LNCaP clone FGC (cell line): Measurements from ENCODE around the gene CD151.

Experiments used
- DNase-seq: peaks from one replicate; pipeline ENCODE4 v3.0.0-alpha.2; 2011; ENCODE audit warnings: low read depth
- H3K4me3 ChIP-seq: 2 replicates; pipeline ENCODE4 v1.5.1; 2011; ENCODE audit warnings: mild to moderate bottlenecking, low read depth, low read length, control low read depth
- TF ChIP-seq, protein P1 (sequence below): IDR thresholded peaks from 2 replicates; pipeline ENCODE4 v1.5.1; 2012; ENCODE audit warnings: mild to moderate bottlenecking; ENCODE audit not compliant: control insufficient read depth, insufficient read depth; ENCODE audit errors: extremely low read depth

CD151 gene

DNA sequence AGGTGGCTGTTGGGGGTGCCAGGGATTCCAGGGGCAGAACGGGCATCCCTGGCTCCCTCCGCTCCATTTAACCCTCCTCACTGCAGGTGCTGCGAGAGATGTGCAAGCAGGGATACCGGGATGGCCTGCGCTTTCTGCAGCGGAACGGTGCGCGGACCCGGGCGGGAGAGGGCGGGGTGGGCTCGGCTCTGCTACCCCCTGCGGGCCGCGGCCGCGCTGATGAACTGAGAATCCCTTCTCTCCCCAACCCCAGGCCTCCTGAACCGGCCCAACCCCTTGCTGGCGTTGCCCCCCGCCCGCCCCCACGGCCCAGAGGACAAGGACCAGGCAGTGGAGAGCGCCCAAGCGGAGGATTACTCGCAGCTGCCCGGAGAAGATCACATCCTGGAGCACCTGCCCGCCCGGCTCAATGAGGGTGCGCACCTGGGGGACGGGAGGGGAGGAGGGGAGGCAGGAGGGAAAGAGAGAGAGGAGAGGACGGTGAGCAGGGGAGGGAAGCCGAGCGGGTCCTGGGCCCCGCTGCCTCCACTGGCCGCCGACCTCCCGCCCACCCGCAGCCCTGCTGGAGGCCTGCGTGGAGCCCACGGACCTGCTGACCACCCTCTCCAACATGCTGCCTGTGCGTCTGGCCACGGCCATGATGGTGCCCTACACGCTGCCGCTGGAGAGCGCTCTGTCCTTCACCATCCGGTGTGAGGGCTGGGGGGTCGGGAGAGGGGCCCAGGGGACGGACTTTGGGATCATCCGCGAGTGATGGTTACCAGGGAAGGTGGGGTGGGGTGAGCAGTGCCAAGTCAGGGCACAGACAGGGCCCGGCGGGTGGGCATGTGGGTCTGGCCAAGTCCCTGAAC, 9.1 kb upstream of the CD151 start:
- no peak for DNase-seq
- TF ChIP-seq, protein P1, sequence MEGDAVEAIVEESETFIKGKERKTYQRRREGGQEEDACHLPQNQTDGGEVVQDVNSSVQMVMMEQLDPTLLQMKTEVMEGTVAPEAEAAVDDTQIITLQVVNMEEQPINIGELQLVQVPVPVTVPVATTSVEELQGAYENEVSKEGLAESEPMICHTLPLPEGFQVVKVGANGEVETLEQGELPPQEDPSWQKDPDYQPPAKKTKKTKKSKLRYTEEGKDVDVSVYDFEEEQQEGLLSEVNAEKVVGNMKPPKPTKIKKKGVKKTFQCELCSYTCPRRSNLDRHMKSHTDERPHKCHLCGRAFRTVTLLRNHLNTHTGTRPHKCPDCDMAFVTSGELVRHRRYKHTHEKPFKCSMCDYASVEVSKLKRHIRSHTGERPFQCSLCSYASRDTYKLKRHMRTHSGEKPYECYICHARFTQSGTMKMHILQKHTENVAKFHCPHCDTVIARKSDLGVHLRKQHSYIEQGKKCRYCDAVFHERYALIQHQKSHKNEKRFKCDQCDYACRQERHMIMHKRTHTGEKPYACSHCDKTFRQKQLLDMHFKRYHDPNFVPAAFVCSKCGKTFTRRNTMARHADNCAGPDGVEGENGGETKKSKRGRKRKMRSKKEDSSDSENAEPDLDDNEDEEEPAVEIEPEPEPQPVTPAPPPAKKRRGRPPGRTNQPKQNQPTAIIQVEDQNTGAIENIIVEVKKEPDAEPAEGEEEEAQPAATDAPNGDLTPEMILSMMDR, result no peak

DNA sequence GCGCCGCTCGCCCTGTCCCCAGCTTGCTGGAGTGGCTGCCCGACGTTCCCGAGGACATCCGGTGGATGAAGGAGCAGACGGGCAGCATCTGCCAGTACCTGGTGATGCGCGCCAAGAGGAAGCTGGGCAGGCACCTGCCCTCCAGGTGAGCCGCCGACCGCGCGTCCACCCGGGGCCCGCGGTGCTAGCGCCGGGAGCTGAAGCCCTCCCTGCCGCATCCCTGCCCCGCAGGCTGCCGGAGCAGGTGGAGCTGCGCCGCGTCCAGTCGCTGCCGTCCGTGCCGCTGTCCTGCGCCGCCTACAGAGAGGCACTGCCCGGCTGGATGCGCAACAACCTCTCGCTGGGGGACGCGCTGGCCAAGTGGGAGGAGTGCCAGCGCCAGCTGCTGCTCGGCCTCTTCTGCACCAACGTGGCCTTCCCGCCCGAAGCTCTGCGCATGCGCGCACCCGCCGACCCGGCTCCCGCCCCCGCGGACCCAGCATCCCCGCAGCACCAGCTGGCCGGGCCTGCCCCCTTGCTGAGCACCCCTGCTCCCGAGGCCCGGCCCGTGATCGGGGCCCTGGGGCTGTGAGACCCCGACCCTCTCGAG, 8.4 kb upstream of the CD151 start:
- H3K4me3 ChIP-seq, result peak overlapping the region; percentile 37
- DNase-seq, result no peak
- TF ChIP-seq, protein P1, result peak; percentile 49

More for the DNA sequence above, 9.1 kb upstream of the CD151 start:
- H3K4me3 ChIP-seq, result peak overlapping the region; percentile 37

DNA sequence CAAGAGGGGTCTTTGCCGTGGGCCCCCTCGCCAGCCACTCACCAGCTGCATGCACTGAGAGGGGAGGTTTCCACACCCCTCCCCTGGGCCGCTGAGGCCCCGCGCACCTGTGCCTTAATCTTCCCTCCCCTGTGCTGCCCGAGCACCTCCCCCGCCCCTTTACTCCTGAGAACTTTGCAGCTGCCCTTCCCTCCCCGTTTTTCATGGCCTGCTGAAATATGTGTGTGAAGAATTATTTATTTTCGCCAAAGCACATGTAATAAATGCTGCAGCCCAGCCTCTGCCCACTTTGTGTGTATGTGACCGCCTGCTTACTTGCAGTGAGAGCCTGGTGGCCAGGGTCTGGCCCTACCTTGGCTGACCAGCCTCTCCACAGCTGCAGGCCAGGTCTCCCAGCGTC, 7.8 kb upstream of the CD151 start:
- DNase-seq, result no peak
- TF ChIP-seq, protein P1, result no peak
- peak overlapping the region; percentile 37 for H3K4me3 ChIP-seq

DNA sequence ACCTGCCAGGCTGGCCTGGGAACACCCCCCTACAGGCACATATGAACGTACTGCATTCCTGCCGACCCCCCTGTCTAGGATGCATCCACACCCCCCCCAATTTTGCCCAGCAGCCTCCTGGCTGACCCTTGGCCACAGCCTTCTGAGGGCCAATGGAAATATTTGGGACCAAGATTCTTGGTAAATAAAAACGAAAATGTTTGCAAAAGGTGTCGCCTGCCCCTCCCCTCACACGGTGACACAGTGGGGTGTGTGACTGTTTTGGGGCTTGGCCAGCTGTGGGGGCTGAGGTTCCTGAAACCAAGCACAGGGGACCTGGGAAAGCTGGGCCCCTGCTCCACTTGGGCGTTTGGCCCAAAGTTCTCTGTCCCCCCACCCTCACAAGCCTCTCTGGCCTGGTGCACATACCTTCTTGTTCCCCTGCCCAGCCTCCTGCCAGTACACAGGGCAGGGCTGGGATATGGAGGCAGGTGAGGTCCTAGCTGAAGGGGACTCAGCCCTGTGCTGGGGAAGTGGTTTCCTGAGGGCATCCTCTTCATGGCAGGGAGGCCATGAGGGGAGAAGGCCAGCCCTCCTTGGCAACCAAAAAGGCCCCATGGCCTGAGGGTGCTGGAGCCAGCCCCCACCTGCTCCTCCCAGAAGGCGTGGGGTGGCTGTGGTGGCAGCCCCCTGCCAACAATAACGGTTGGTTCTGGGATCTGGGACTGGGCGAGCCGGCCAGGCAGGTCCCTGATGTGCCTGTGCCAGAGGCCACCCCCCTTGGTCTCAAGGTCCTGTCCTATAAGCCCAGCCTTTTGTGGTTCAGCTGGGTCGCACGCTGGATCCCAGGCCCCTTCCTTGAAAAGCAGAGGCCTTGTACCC, 7.2 kb upstream of the CD151 start:
- TF ChIP-seq, protein P1, result no peak
- peak overlapping the region; percentile 61 for H3K4me3 ChIP-seq
- DNase-seq, result no peak

DNA sequence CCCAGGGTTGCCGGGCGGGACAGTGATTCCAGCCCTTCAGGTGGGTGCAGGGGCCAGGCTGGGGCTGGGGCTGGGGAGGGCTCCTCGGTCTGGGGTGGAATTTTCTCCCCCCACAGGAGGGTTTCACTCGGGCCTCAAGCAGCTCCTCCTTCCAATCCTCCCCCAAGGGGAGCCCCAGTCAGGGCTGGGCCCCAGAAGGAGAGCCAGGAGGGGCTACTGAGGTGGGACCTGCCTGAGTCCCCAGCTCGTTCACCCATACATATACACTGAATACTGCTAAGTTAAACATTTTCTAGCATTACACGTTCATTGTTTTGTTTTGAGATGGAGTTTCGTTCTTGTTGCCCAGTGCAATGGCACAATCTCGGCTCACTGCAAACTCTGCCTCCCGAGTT, 6.5 kb upstream of the CD151 start:
- TF ChIP-seq, protein P1, result no peak
- peak overlapping the region; percentile 61 for H3K4me3 ChIP-seq
- no peak for DNase-seq

DNA sequence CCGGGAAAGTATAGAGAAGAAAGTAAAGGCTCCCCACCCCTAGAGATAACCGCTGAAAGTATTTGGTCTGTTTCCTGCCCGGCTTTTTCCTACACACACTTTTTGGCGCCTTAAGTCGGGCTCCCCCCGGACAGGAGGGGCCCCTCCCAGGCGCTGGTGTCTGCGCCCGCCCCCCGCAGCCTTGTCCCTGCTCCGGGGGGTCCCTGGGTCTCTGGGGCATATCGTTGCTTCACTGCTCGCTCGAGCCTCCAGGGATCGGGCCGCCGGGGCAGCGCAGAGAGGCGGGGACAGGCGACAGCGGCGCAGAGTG, 6.0 kb upstream of the CD151 start:
- peak overlapping the region; percentile 61 for H3K4me3 ChIP-seq
- TF ChIP-seq, protein P1, result no peak
- DNase-seq, result no peak
